ENCODE results near the gene POLK.
"Not testable (repeated sequence)": the region's sequence is repeated elsewhere in the genome, so short reads cannot be mapped to it uniquely, and the experiment has no call there.

Gene POLK

DNA sequence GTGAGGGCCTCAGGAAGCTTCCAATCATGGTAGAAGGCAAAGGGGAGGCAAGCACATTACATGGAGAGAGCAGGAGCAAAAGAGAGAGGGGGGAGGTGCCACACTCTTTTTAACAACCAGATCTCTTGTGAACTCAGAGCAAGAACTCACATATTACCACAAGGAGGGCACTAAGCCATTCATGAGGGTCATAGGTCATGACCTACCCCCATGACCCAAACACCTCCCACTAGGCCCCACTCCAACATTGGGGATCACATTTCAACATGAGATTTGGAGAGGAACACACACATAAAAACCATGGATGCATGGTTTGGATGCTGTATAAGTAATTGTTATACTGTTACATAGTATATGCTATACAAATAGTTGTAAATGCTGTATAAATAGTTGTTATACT is 17.5 kb downstream of the POLK start:
- Histone ChIP-seq H3K27ac (no peak overlapping the region), H3K27me3 (no peaks in the 10 kb centered on the region), H3K9me3 (replicated peaks in 1 of 11) (peaks cover 26 to 36% (median 29%) of the 10 kb centered on the region in 11 experiments), H3K9ac (no peak overlapping the region), H3K4me3 (no peak overlapping the region), H3K36me3 (peaks cover 17 to 51% (median 32%) of the 10 kb centered on the region in 11 experiments), H3K4me2 (no peak overlapping the region), H4K20me1 (peaks cover 0 to 70% (median 5%) of the 10 kb centered on the region in 11 experiments; a peak in 11 of 22 replicates), H3K4me1 (peaks cover 0 to 38% (median 12%) of the 10 kb centered on the region in 10 experiments; a peak in 13 of 20 replicates)
- TF ChIP-seq Cebpa-rat (IDR thresholded peaks at IDR 0.05): no peak

GRCh38 chr5:75532190-75532589 is 20.5 kb downstream of the POLK start:
- H3K4me2 ChIP-seq: no peak overlapping the region
- H3K4me1 ChIP-seq: peaks cover 7 to 25% (median 11%) of the 10 kb centered on the region in 10 experiments; a peak in 15 of 20 replicates
- no peak for TF ChIP-seq Cebpa-rat (IDR thresholded peaks at IDR 0.05)
- peaks cover 38 to 52% (median 42%) of the 10 kb centered on the region in 11 experiments for H3K9me3 ChIP-seq (replicated peaks in 1 of 11)
- no peaks in the 10 kb centered on the region for H3K27me3 ChIP-seq
- no peak overlapping the region for H3K4me3 ChIP-seq
- no peak overlapping the region for H3K27ac ChIP-seq
- peaks cover 10 to 70% (median 16%) of the 10 kb centered on the region in 11 experiments; a peak in 18 of 22 replicates for H4K20me1 ChIP-seq
- H3K36me3 ChIP-seq: peaks cover 33 to 68% (median 58%) of the 10 kb centered on the region in 11 experiments
- H3K9ac ChIP-seq: no peak overlapping the region

DNA sequence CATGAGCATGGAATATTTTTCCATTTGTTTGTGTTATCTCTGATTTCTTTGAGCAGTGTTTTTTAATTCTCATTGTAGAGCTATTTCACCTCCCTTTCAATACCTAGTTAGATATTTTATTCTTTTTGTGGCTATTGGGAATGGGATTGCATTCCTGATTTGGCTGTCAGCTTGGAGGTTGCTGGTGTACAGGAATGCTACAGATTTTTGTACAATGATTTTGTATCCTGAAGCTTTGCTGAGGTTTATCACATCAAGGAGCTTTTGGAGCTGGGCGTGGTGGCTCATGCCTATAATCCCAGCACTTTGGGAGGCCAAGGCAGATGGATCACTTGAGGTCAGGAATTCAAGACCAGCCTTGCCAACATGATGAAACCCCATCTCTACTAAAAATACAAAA is 22.0 kb downstream of the POLK start:
- H3K9me3 ChIP-seq (replicated peaks in 1 of 11): peaks cover 38 to 52% (median 42%) of the 10 kb centered on the region in 11 experiments

DNA sequence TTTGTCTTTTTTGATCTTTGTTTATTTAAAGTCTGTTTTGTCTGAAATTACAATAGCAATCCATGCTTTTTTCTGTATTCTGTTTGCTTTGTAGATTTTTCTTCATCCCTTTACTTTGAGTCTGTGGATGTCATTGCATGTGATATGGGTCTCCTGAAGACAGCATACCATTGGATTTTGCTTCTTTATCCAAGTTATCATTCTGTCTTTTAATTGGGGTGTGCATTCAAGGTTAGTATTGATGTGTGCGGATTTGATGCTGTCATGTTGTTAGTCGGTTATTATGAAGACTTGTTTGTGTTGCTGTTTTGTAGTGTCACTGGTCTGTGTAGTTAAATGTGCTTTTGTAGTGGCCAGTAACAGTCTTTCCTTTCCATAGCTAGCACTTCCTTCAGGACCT is 23.0 kb downstream of the POLK start:
- TF ChIP-seq Cebpa-rat (IDR thresholded peaks at IDR 0.05): no peak
- Histone ChIP-seq H3K4me2 (no peak overlapping the region), H4K20me1 (peaks cover 11 to 71% (median 22%) of the 10 kb centered on the region in 11 experiments; a peak in 18 of 22 replicates), H3K9ac (no peak overlapping the region), H3K4me1 (peaks cover 7 to 20% (median 11%) of the 10 kb centered on the region in 10 experiments; a peak in 15 of 20 replicates), H3K4me3 (no peak overlapping the region), H3K36me3 (peaks cover 40 to 69% (median 57%) of the 10 kb centered on the region in 11 experiments), H3K9me3 (replicated peaks in 1 of 11) (peaks cover 38 to 52% (median 42%) of the 10 kb centered on the region in 11 experiments), H3K27ac (no peak overlapping the region), H3K27me3 (no peaks in the 10 kb centered on the region)

More for the DNA sequence above, 22.0 kb downstream of the POLK start:
- H3K4me2 ChIP-seq, H3K9ac ChIP-seq, H3K27me3 ChIP-seq, H3K4me3 ChIP-seq, H3K27ac ChIP-seq: not testable (repeated sequence)
- Histone ChIP-seq H3K4me1 (peaks cover 7 to 20% (median 11%) of the 10 kb centered on the region in 10 experiments; a peak in 15 of 20 replicates), H3K36me3 (peaks cover 35 to 67% (median 53%) of the 10 kb centered on the region in 11 experiments), H4K20me1 (peaks cover 12 to 71% (median 22%) of the 10 kb centered on the region in 11 experiments; a peak in 18 of 22 replicates)

- Histone ChIP-seq H3K27me3 (no peaks in the 10 kb centered on the region), H3K9ac (no peak overlapping the region), H3K4me2 (peak overlapping the region in 8 of 11 experiments; percentile 3 to 76 (median 41); a peak in 9 of 22 replicates), H3K4me1 (peaks cover 7 to 20% (median 11%) of the 10 kb centered on the region in 10 experiments; a peak in 15 of 20 replicates), H3K4me3 (no peak overlapping the region), H3K36me3 (peaks cover 40 to 83% (median 63%) of the 10 kb centered on the region in 11 experiments), H3K9me3 (replicated peaks in 1 of 11) (peaks cover 38 to 46% (median 42%) of the 10 kb centered on the region in 11 experiments), H3K27ac (peak overlapping the region in 2 of 11 experiments; percentile 16 to 32; a peak in 2 of 22 replicates), H4K20me1 (peaks cover 11 to 73% (median 22%) of the 10 kb centered on the region in 11 experiments; a peak in 18 of 22 replicates)
- TF ChIP-seq Cebpa-rat (IDR thresholded peaks at IDR 0.05): no peak
These were observed 24.5 kb downstream of the POLK start for GRCh38 chr5:75536147-75536546.

GRCh38 chr5:75536694-75537360 is 25.1 kb downstream of the POLK start:
- H3K27me3 ChIP-seq: no peaks in the 10 kb centered on the region
- H3K4me2 ChIP-seq: peak overlapping the region in 8 of 11 experiments; percentile 3 to 76 (median 41); a peak in 9 of 22 replicates
- H3K4me3 ChIP-seq: no peak overlapping the region
- no peak for TF ChIP-seq Cebpa-rat (IDR thresholded peaks at IDR 0.05)
- H4K20me1 ChIP-seq: peaks cover 11 to 74% (median 22%) of the 10 kb centered on the region in 11 experiments; a peak in 18 of 22 replicates
- H3K9ac ChIP-seq: peak overlapping the region in 1 of 11 experiments; percentile 15; a peak in 1 of 22 replicates
- H3K36me3 ChIP-seq: peaks cover 40 to 80% (median 60%) of the 10 kb centered on the region in 11 experiments
- peak overlapping the region in 3 of 11 experiments; percentile 9 to 32 (median 16); a peak in 3 of 22 replicates for H3K27ac ChIP-seq
- peaks cover 7 to 20% (median 11%) of the 10 kb centered on the region in 10 experiments; a peak in 15 of 20 replicates for H3K4me1 ChIP-seq
- peaks cover 36 to 40% (median 37%) of the 10 kb centered on the region in 11 experiments for H3K9me3 ChIP-seq (replicated peaks in 1 of 11)

DNA sequence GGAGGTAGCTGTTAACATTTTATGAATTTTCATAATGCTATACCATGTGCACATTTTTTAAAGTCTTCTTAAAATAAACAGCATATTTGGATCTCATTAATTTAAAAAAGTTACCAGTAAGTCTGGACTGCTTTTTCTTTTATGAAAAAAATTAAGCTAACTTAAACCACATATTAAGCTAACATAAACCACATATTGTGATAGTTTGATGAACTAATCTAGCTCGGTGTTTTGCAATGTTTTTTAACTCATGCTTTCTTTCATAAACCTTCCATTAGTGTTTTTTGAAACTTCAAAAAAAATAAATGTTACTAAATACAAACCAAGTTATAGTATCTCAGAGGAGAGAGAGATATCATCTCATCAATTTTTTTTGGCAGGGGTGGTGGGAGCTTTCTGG is 26.5 kb downstream of the POLK start:
- Histone ChIP-seq H3K36me3 (peaks cover 34 to 69% (median 47%) of the 10 kb centered on the region in 11 experiments), H3K27me3 (no peaks in the 10 kb centered on the region), H3K4me2 (no peak overlapping the region), H3K27ac (no peak overlapping the region), H3K4me3 (no peak overlapping the region), H4K20me1 (peaks cover 11 to 80% (median 22%) of the 10 kb centered on the region in 11 experiments; a peak in 18 of 22 replicates), H3K9ac (no peak overlapping the region), H3K9me3 (replicated peaks in 1 of 11) (peaks cover 22 to 26% (median 23%) of the 10 kb centered on the region in 11 experiments), H3K4me1 (peaks cover 7 to 20% (median 11%) of the 10 kb centered on the region in 10 experiments; a peak in 15 of 20 replicates)
- TF ChIP-seq Cebpa-rat (IDR thresholded peaks at IDR 0.05): no peak

- no peaks in the 10 kb centered on the region for H3K27me3 ChIP-seq
- TF ChIP-seq Cebpa-rat (IDR thresholded peaks at IDR 0.05): no peak
- no peaks in the 10 kb centered on the region; a peak in 3 of 22 replicates for H3K9me3 ChIP-seq (replicated peaks in 1 of 11)
- H3K36me3 ChIP-seq: peaks cover 15 to 53% (median 36%) of the 10 kb centered on the region in 11 experiments
- H3K9ac ChIP-seq: no peak overlapping the region
- no peak overlapping the region for H3K4me3 ChIP-seq
- H4K20me1 ChIP-seq: peaks cover 0 to 50% (median 6%) of the 10 kb centered on the region in 11 experiments; a peak in 11 of 22 replicates
- H3K4me1 ChIP-seq: no peaks in the 10 kb centered on the region
- no peak overlapping the region for H3K4me2 ChIP-seq
- no peak overlapping the region for H3K27ac ChIP-seq
These were observed 33.4 kb downstream of the POLK start for GRCh38 chr5:75545131-75545530.

- H3K4me2 ChIP-seq: no peak overlapping the region
- no peak overlapping the region for H3K9ac ChIP-seq
- TF ChIP-seq Cebpa-rat (IDR thresholded peaks at IDR 0.05): no peak
- no peaks in the 10 kb centered on the region; a peak in 3 of 22 replicates for H3K9me3 ChIP-seq (replicated peaks in 1 of 11)
- H3K27me3 ChIP-seq: no peaks in the 10 kb centered on the region
- H3K36me3 ChIP-seq: peaks cover 15 to 56% (median 36%) of the 10 kb centered on the region in 11 experiments
- no peak overlapping the region for H3K27ac ChIP-seq
- H3K4me3 ChIP-seq: no peak overlapping the region
- peaks cover 0 to 46% (median 0%) of the 10 kb centered on the region in 11 experiments; a peak in 10 of 22 replicates for H4K20me1 ChIP-seq
- no peaks in the 10 kb centered on the region for H3K4me1 ChIP-seq
These were observed 35.1 kb downstream of the POLK start for GRCh38 chr5:75546830-75547229.
